Gastroesophageal sphincter (tissue), 3 donors: Measurements from ENCODE around the gene ATP2A3.

ENCODE experiments used
- CTCF ChIP-seq, 4 experiments: fragments of 200-600 bp in 2 of 4; fragments of 450-650 bp in 2 of 4; sonication (generic) in 1 of 4; IDR thresholded peaks; one replicate each; pipeline ENCODE4 v1.5.1; 2017 to 2019; ENCODE audit warnings: antibody characterized with exemption in 4 of 4, mild to moderate bottlenecking in 2 of 4, moderate library complexity in 2 of 4
- EP300 ChIP-seq: sonication (generic); formaldehyde crosslinking; IDR thresholded peaks from one replicate; pipeline ENCODE4 v1.6.1; 2017; ENCODE audit warnings: antibody characterized with exemption, mild to moderate bottlenecking
- POLR2A ChIP-seq, 2 donors: fragments of 450-650 bp; IDR thresholded peaks; one replicate each; pipeline ENCODE4 v1.6.1; 2017; ENCODE audit warnings: antibody characterized with exemption in 2 of 2, mild to moderate bottlenecking in 2 of 2, moderate library complexity in 1 of 2

GRCh38 chr17:3896968-3897235, 67.3 kb downstream of the ATP2A3 start:
- TF ChIP-seq EP300 = no peak
- TF ChIP-seq CTCF (IDR thresholded peaks at IDR 0.05) = no peak
- TF ChIP-seq POLR2A (IDR thresholded peaks at IDR 0.05) = no peak
